Ureter (tissue), 1 donor: ENCODE results near the gene LTBP4. TPM values are rescaled to one million over a fixed set of nuclear protein-coding genes. Genes with fewer than 3 reads are reported as not detected.
"Not testable (repeated sequence)": the region's sequence is repeated elsewhere in the genome, so short reads cannot be mapped to it uniquely, and the experiment has no call there.

ENCODE experiments used
- DNase-seq: peaks from one replicate; pipeline ENCODE4 v3.0.0-alpha.2; 2020; ENCODE audit warnings: low spot score
- total RNA-seq: library from RNA; stranded (reverse); gene quantifications from one replicate; pipeline ENCODE4 v1.2.4, GENCODE V29; 2023
- donor health status: DM: yes; HTN: yes; CAD: no.

The LTBP4 gene
- total RNA-seq, 1 donor from 2014 or later: 239 TPM

DNA sequence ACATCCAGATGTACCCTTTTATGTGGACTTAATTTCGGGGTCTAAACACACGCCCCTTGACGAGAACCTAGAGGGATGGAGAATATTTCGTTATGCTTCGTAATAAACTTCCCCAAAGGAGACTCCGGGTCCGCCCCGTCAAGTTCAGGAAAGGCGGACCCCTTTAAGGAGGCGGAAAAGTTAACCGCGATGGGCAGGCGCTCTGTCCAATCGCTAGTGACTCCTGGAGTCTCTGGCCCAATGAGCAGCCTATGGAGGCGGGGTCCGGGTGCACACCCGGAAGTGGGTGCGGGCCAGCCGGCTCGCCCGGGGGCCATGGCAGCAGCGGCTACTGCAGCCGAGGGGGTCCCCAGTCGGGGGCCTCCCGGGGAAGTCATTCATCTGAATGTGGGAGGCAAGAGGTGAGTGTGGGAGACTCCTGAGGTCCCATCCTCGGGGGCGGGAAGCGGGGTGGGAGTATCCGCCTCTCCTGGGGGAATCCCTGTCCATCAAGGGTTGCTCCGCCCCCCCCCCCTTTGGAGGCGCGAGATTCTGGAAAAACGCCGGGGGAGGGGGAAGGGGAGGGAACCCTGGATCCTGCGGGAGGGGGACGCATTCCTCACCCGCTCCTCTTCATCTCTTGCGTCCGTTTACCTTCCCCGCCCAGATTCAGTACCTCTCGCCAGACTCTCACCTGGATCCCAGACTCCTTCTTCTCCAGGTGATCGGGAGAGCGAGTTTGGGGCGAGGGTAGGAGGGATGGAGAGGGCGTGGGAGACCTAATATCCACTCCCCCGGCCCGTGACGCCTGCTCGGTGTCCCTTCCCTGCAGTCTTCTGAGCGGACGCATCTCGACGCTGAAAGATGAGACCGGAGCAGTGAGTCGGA, 24.4 kb upstream of the LTBP4 start, which contains the start of gene SHKBP1:
Gene SHKBP1, plus strand, starts transcription at position 289 of the 867 bp plus-strand sequence. Its CDS starts 27 bp downstream, at position 316.
- DNase-seq: peak; percentile 95

DNA sequence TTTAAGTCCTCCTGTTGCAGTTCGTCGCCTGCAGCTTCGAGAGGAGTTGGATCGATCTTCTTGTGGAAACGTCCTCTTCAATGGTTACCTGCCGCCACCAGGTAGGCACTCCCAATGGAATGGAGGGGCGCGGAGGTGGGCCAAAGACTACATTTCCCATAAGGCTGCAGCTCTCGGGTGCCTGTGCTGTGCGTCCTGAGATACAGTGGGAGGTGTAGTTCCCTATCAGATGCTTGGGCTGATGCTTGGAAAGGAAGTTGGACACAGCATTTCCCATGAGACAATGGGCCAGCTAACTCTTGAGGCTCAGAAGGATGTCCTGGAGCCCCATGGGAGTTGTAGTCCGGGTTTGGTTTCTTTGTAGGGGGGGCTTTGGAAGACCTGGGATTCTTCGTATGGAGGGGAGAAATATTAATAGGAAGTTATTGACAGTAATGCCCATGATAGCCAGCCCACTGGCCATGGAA, 22.7 kb upstream of the LTBP4 start:
- no peak for DNase-seq

DNA sequence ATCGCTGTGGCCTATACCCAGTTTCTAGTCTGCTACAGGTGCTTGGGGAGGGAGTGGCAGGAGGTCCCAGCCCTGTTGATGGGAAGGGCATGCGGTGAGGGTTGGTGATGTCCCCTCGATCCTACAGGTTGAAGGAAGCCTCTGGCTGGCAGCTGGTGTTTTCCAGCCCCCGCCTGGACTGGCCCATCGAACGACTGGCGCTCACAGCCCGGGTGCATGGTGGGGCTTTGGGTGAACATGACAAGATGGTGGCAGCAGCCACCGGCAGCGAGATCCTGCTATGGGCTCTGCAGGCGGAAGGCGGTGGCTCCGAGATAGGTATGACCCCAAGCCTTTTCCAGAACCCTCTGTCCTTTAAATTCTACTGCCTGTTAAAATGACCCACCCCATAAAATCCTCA, 20.6 kb upstream of the LTBP4 start:
- DNase-seq: no peak

DNA sequence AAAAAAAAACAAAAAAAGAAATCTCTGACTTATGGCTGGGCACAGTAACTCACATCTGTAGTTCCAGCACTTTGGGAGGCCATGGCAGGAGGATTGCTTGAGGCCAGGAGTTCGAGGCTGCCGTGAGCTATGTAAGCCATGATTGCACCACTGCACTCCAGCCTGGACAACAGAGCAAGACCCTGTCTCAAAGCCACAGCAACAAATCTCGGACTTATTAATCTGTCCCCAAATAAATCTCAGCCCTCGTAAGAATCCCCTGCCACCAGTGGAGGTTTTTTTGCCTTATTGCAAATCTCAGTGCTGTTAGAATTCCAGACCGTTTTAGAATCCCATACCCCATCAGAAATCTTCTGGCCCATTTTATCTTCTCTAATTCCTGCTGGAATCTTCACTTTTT, 19.6 kb upstream of the LTBP4 start:
- DNase-seq: no peak

DNA sequence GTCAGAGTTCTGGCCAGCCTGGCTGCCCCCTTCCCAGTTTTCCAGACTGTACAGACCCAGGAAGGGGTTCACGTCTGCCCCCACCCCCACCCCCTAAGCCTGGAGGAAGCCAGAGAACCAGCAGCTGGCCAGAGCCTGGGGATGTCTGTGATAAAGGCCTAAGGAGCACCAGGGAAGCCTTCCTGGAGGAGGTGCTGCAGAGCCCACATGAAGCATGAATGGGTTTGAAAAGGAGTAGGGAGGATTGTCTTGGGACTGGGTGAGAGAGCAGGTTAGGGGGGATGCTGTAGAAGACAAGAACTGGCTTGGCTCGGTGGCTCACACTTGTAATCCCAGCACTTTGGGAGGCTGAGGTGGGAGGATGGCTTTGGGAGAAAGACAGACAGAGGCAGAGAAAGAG, 18.7 kb upstream of the LTBP4 start:
- DNase-seq: no peak

DNA sequence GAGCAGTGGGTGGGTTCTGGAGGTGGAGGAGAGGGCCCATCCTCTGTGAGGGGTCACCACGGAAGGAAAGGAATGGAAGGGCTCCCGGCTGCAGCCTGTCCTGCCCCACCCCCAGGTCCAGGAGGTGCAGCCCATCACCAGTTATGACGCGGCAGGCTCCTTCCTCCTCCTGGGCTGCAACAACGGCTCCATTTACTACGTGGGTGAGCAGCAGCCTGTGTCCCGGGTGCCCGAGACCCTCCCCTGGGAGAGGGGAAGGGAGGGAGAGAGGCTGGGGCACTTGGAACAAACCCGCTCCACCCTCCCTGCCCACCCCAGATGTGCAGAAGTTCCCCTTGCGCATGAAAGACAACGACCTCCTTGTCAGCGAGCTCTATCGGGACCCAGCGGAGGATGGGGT, 17.9 kb upstream of the LTBP4 start:
- DNase-seq: no peak

DNA sequence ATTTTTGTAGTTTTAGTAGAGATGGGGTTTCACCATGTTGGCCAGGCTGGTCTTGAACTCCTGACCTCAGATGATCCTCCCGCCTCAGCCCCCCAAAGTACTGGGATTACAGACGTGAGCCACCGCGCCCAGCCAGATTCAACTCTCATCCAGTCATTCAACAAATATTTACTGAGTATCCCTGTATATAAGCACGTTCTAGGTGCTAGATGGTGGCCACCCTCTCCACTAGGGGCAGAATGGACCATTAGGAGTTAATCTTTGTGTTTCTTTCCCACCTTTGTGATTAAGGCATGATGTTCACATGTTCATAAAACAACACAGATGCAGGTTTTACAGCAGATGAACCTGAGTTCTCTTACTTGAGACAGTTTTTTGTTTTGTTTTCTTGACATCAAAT, 17.2 kb upstream of the LTBP4 start:
- no peak for DNase-seq

DNA sequence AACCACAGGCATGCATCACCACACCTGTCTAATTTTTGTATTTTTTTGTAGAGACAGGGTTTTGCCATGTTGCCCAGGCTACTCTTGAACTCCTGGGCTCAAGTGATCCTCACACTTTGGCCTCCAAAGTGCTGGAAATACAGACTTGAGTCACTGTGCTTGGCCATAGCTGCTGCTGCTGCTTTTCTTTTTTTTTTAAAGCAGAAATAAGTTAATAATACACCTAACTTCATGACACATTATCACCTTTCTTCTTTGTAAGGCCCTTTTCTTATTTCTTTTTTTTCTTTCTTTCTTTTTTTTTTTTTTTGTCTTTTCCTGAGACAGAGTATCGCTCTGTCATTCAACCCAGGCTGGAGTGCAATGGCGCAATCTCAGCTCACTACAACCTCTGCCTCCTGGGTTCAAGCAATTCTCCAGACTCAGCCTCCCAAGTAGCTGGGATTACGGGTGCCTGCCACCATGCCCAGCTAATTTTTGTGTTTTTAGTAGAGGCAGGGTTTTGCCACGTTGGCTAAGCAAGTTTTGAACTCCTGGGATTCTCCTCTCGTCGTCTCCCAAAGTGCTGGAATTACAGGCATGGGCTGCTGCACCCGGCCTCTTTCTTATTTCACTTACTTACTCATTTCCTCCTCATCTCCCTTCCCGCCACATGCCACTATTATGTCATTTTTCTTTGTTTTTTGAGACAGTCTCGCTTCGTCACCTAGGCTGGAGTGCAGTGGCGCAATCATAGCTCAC, 15.8 kb upstream of the LTBP4 start:
- DNase-seq: no peak

DNA sequence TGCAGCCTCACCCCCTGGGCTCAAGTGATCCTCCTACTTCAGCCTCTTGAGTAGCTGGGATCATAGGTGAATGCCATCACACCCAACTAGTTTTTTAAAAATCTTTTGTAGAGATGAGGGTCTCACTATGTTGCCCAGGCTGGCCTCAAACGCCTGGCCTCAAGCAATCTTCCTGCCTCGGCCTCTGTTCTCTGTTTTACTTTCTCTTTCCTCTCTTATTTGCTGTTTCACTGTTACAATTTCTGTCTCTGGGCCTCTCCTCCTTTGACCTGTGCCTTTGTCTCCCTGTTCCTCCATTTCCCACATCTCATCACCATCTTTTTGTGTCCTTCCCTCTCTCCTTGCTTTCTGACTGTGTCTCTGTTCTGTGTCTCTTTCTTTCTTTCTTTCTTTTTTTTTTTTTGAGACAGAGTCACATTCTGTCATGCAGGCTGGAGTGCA, 15.2 kb upstream of the LTBP4 start:
- DNase-seq: no peak

DNA sequence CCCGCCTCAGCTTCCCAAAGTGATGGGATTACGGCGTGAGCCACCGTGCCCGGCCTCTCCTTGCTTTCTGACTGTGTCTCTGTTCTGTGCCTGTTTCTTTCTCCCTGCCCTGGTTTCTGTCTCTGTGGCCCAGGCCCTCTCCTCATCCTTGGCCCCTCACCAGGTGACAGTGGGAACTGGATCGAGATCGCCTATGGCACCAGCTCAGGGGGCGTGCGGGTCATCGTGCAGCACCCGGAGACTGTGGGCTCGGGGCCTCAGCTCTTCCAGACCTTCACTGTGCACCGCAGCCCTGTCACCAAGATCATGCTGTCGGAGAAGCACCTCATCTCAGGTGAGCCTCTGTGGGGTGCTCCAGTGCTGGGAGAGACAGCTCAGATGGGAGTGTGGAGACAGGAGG, 14.6 kb upstream of the LTBP4 start:
- no peak for DNase-seq

DNA sequence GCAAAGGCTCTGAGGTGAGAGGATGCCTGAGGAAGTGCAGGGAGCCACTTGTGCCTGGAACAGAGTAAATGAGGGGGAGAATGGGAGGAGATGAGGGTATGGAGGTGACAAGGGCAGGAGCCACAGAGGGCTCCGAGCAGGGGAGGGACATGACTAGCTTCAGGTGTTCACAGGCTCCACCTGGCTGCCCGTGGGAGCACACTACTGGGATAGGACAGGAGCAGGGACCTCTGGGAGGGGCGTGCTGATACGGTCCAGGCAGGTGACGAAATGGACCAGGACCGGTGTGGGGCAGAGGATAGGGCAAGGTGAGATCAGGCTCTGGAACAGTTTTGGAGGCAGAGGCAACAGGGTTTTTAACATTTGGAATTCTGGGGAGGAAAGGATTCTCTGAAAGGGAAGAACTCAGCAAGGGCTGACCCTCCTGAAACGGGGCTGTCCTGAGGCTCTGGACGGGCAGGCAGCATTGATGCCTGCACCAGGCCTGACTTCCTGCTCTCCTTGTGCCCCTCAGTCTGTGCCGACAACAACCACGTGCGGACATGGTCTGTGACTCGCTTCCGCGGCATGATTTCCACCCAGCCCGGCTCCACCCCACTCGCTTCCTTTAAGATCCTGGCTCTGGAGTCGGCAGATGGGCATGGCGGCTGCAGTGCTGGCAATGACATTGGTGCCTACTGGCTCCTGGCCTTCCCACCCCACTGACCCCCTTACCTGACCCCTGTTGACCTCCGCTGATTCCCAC, 12.9 kb upstream of the LTBP4 start:
- DNase-seq: no peak

DNA sequence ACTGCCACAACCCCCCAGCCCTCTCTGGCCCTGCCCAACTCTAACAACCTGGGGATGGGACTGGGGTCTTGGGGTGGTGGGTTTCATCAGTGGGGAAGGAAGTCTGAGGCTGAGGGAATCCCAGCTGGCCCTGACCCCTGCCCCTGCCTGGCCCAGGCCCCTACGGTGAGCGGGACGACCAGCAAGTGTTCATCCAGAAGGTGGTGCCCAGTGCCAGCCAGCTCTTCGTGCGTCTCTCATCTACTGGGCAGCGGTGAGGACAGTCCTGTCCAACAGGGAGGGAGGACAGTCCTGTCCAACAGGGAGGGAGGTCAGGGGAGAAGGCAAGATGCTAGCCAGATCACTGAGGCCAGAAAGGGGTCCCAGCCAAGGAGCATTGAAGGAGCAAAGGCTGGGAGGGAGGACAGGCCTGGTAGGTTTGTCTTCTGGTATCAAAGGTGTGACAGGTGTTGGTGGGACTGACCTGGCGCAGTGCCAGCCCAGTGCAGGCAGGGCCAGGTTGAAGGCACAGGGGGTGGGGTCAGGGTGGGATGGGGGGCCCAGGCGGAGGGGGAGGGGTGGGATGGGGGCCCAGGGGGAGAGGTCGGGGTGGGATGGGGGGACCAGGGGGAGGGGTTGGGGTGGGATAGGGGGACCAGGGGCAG, 12.1 kb upstream of the LTBP4 start:
- no peak for DNase-seq

DNA sequence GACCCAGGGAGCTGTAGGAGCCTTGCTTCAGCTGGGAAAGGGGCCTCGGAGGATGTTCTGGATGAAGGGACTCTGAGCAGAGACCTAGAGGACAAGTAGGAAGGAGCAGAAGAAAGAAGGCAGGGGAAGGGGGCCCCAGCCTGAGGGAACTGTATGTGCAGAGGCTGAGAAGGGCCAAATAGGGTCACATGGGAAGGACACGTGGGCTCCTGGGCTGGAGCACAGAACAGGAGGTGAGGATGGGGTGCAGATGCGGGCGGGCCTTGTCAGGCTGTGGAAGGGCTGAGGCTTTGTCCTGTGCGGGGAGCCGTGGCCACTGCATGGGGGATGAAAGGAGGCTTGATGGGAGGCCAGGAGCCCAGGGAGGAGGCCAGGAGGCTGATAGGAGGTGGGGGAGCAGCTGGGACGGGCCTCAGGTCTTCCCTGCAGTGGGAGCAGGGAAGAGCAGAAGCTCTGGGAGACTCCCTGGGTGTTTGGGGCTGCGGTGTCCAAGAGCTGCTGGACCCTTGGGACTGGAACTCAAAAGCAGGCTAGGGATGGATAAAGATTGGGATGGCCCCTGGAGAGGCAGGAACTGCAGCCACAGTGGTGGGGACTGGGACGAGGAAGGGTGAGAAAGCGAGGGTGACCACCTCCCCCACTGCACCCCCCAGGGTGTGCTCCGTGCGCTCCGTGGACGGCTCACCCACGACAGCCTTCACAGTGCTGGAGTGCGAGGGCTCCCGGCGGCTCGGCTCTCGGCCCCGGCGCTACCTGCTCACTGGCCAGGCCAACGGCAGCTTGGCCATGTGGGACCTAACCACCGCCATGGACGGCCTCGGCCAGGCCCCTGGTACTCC, 11.4 kb upstream of the LTBP4 start:
- DNase-seq: no peak

DNA sequence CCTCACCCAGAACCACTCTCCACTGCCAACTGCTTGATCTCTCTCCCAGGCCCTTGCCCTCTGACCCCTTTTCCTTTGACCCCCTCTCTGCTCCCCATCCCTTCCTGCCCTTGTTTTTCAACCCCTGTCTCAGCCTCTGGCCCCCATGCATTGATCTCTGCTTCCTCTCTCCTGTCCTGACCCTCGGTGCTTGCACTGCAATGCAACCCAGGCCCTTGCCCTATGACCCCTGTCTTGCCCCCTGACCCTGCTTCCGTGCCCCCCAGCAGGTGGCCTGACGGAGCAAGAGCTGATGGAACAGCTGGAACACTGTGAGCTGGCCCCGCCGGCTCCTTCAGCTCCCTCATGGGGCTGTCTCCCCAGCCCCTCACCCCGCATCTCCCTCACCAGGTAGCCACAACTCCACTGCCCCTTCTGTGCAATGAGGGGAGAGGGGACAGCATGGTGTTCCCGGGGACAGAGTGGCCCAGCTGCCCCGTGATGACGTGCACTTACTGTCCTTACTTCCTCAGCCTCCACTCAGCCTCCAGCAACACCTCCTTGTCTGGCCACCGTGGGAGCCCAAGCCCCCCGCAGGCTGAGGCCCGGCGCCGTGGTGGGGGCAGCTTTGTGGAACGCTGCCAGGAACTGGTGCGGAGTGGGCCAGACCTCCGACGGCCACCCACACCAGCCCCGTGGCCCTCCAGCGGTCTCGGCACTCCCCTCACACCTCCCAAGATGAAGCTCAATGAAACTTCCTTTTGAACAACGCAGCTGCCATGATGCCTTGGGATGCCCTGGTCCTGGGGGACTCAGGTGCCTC, 10.5 kb upstream of the LTBP4 start:
- no peak for DNase-seq

DNA sequence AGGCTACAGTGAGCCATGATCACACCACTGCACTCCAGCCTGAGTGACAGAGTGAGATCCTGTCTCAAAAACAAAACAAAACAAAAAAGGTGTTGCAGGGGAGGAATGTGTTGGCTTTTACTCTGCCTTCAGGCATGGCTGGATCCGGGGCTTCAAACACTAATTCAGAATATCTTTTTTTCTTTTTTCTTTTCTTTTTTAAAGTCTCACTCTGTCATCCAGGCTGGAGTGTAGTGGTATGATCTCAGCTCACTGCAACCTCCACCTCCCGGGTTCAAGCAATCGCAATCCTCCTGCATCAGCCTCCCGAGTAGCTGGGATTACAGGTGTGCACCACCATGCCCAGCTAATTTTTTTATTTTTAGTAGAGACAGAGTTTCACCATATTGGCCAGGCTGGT, 9.4 kb upstream of the LTBP4 start:
- DNase-seq: not testable (repeated sequence)

DNA sequence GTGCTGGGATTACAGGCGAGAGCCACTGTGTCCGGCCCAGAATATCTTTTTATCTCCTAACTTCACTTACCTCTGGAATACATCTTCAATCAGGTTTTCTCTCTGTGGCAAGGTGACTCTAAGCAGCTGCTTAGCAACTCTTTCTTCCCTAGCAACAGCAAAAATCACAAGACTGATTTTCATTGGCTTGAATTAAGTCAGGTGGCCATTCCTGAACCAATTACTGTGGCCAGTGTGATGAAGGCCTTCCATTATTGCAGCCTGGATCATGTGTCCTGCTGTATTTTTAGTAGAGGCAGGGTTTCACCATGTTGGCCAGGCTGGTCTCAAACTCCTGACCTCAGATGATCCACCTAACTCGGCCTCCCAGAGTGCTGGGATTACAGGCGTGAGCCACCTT, 9.0 kb upstream of the LTBP4 start:
- DNase-seq: no peak

DNA sequence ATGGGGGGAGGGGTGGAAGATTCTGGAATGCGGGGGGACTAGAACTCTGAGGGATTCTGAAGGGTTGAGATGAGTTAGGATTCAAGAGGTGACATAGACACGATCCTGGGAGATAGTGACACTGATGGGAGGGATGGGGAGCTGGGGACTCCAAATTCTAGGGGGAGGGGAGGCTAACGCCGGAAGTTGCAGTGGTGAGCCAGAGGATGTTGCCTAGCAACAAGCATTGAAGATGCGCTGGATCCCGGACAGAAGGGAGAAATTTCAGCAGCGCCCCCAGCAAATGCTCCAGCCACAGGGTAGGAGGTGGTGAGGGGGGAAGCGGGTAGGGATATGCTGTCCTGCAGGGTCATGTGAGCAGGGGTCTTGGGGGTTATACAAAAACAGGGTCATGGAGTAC, 6.9 kb upstream of the LTBP4 start:
- DNase-seq: no peak

DNA sequence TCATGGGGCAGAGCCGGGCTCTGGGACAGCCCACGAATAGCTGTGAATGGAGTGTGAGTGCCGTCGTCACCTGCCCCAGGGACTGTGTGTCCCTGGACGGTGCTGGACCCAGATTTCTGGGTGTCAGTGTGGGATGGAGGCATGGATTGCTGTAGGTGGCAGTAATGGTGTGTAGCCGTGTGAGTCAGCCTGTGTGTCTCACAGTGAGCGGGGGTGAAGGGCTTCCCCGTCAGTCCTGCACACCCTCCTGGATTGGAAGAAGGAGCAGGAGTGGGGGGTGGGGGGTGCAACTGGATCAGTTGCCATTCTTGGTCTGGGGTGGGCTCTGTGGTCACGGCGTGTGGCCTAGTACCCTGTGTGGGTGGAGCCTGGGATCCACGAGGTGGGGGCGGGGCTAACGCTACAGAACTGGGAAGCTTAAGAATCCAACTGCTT, 6.5 kb upstream of the LTBP4 start:
- DNase-seq: no peak

DNA sequence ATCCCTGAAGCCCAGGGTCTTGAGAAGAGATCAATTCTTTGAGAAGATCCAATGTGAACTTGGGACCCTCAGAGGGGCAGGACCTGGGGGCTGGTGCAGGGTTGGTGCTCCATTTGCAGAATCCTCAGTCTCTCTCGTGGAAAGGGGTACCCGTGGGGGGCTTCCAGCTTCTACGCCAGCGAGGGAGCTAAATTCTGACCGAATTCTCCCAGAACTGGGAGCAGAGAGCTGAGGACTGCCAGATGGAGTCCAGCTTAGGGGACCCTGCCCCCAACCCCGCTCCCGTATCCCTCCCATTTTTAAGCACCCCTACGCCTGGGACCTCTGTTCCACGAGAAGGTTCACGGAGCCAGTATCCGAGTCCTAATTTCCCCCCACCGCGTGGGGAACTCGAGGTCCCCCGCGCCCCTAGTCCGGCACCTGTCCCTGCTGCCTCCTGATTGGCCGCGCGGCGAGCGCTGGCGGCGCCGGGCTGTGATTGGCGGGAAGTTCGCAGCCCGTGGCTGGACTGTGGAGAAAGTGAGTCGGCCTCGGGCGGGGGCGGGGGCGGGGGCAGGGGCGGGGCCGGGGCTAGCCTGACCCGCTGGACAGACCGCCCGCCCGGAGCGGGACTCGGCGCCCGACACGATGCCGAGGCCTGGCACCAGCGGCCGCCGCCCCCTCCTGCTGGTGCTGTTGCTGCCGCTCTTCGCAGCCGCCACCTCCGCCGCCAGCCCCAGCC, 4.4 kb upstream of the LTBP4 start:
- DNase-seq: no peak
